OCI-LY1 (cell line): Measurements from ENCODE around the gene ETV3L.

Experiments
- H2AFZ ChIP-seq: fragments of 200-600 bp; sonication (generic), shearing (Covaris generic); 2 replicates; pipeline ENCODE4 v1.6.0; 2014; ENCODE audit warnings: antibody characterized with exemption, mild to moderate bottlenecking, low read length
- H3F3A ChIP-seq: fragments of 200-600 bp; sonication (generic), shearing (Covaris generic); 2 replicates; pipeline ENCODE4 v1.6.0; 2014; ENCODE audit warnings: mild to moderate bottlenecking, antibody characterized with exemption, low read length, moderate library complexity; ENCODE audit not compliant: insufficient read depth
- H3K27ac ChIP-seq: fragments of 200-600 bp; sonication (generic); 2 replicates; pipeline ENCODE4 v1.5.1; 2014; ENCODE audit warnings: low read length, mixed run types, mild to moderate bottlenecking, low read depth; ENCODE audit not compliant: poor library complexity, severe bottlenecking
- H3K27me3 ChIP-seq: fragments of 200-600 bp; sonication (generic); 2 replicates; pipeline ENCODE4 v1.6.0; 2014; ENCODE audit warnings: antibody characterized with exemption, mild to moderate bottlenecking, low read length, moderate library complexity; ENCODE audit not compliant: insufficient read depth
- H3K36me3 ChIP-seq: fragments of 200-600 bp; sonication (generic); 2 replicates; pipeline ENCODE4 v1.6.1; 2014; ENCODE audit warnings: mild to moderate bottlenecking, antibody characterized with exemption, low read length, moderate library complexity, mixed read lengths; ENCODE audit not compliant: insufficient read depth
- H3K4me1 ChIP-seq: fragments of 200-600 bp; sonication (generic); 2 replicates; pipeline ENCODE4 v1.5.1; 2014; ENCODE audit warnings: mild to moderate bottlenecking, low read length, moderate library complexity; ENCODE audit not compliant: insufficient read depth, severe bottlenecking
- H3K4me2 ChIP-seq: fragments of 200-600 bp; sonication (generic), shearing (Covaris generic); 2 replicates; pipeline ENCODE4 v1.6.1; 2014; ENCODE audit warnings: low read length
- H3K4me3 ChIP-seq: fragments of 200-600 bp; sonication (generic); 2 replicates; pipeline ENCODE4 v1.5.1; 2014; ENCODE audit warnings: low read length, low read depth, mild to moderate bottlenecking, mixed read lengths; ENCODE audit not compliant: poor library complexity, severe bottlenecking
- H3K79me2 ChIP-seq: fragments of 200-600 bp; shearing (Covaris generic); 2 replicates; pipeline ENCODE4 v1.6.1; 2016; ENCODE audit warnings: mixed run types, low read length, mixed read lengths; ENCODE audit not compliant: insufficient read depth
- H3K9ac ChIP-seq: fragments of 200-600 bp; sonication (generic), shearing (Covaris generic); 2 replicates; pipeline ENCODE4 v1.6.1; 2014; ENCODE audit warnings: mild to moderate bottlenecking, low read length, mixed read lengths
- H3K9me2 ChIP-seq: fragments of 200-600 bp; sonication (generic), shearing (Covaris generic); 2 replicates; pipeline ENCODE4 v1.6.1; 2014; ENCODE audit warnings: low read depth, mild to moderate bottlenecking, low read length, mixed read lengths
- H3K9me3 ChIP-seq: fragments of 200-600 bp; shearing (Covaris generic); 2 replicates; pipeline ENCODE4 v1.6.1; 2014; ENCODE audit warnings: low read length, mixed read lengths
- H4K20me1 ChIP-seq: fragments of 200-600 bp; sonication (generic), shearing (Covaris generic); 2 replicates; pipeline ENCODE4 v1.6.0; 2016; ENCODE audit warnings: mild to moderate bottlenecking, low read length; ENCODE audit not compliant: insufficient read depth
- CTCF ChIP-seq: fragments of 200-600 bp; sonication (generic), shearing (Covaris generic); IDR thresholded peaks from 2 replicates; pipeline ENCODE4 v1.5.1; 2017; ENCODE audit warnings: mild to moderate bottlenecking, antibody characterized with exemption, low read length, moderate library complexity, mixed read lengths
- EZH2 ChIP-seq: fragments of 200-600 bp; sonication (generic), shearing (Covaris generic); IDR thresholded peaks from 2 replicates; pipeline ENCODE4 v1.8.0; 2017; ENCODE audit warnings: borderline replicate concordance, mixed run types, mild to moderate bottlenecking, antibody characterized with exemption, low read length, moderate library complexity, mixed read lengths

ETV3L gene

DNA sequence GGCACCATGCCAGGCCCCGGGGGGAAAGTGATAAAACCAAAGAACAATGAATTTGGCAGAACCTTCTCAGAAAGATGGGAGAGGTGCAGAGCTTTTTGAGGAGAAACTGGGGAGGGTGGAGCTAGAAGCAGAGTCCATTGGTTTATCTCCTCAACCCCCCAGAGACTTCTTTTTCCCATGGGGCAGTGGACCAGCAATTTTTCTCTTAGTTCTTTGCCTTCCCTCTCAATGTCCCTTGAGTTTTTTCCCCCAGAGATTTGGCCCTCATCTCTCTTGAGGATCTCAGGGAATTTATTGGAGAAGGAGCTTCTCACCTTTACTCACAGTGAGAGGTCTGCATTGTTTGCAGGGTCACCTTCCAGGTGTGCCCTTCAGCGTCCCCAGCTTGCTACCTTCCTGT is 48.8 kb downstream of the ETV3L start:
- Histone ChIP-seq H4K20me1 (no peaks in the 10 kb centered on the region), H3K9ac (no peak overlapping the region), H3K27ac (no peak overlapping the region)

GRCh38 chr1:157047062-157047410 is 52.6 kb downstream of the ETV3L start:
- Histone ChIP-seq H4K20me1 (no peaks in the 10 kb centered on the region), H3K27me3 (peaks cover 6% of the 10 kb centered on the region; the same call in 1 of the 2 replicates), H2AFZ (no peak overlapping the region), H3K4me2 (no peak overlapping the region), H3K79me2 (no peaks in the 10 kb centered on the region), H3K36me3 (no peaks in the 10 kb centered on the region), H3K4me3 (no peak overlapping the region), H3K9me2 (no peaks in the 10 kb centered on the region), H3K27ac (no peak overlapping the region), H3K9ac (no peak overlapping the region), H3F3A (no peaks in the 10 kb centered on the region), H3K9me3 (no peaks in the 10 kb centered on the region), H3K4me1 (peaks cover 4% of the 10 kb centered on the region)
- no peak for TF ChIP-seq EZH2
- TF ChIP-seq CTCF: no peak

More for the DNA sequence above, 48.8 kb downstream of the ETV3L start:
- H3K36me3 ChIP-seq: no peaks in the 10 kb centered on the region
- no peak overlapping the region for H3K4me3 ChIP-seq
- H3K79me2 ChIP-seq: no peaks in the 10 kb centered on the region
- TF ChIP-seq CTCF (no peak), EZH2 (no peak)
- no peaks in the 10 kb centered on the region for H3K9me2 ChIP-seq
- no peaks in the 10 kb centered on the region for H3K4me1 ChIP-seq
- H3K9me3 ChIP-seq: no peaks in the 10 kb centered on the region
- no peaks in the 10 kb centered on the region for H3F3A ChIP-seq
- H3K27me3 ChIP-seq: no peaks in the 10 kb centered on the region
- no peak overlapping the region for H2AFZ ChIP-seq
- no peak overlapping the region for H3K4me2 ChIP-seq

DNA sequence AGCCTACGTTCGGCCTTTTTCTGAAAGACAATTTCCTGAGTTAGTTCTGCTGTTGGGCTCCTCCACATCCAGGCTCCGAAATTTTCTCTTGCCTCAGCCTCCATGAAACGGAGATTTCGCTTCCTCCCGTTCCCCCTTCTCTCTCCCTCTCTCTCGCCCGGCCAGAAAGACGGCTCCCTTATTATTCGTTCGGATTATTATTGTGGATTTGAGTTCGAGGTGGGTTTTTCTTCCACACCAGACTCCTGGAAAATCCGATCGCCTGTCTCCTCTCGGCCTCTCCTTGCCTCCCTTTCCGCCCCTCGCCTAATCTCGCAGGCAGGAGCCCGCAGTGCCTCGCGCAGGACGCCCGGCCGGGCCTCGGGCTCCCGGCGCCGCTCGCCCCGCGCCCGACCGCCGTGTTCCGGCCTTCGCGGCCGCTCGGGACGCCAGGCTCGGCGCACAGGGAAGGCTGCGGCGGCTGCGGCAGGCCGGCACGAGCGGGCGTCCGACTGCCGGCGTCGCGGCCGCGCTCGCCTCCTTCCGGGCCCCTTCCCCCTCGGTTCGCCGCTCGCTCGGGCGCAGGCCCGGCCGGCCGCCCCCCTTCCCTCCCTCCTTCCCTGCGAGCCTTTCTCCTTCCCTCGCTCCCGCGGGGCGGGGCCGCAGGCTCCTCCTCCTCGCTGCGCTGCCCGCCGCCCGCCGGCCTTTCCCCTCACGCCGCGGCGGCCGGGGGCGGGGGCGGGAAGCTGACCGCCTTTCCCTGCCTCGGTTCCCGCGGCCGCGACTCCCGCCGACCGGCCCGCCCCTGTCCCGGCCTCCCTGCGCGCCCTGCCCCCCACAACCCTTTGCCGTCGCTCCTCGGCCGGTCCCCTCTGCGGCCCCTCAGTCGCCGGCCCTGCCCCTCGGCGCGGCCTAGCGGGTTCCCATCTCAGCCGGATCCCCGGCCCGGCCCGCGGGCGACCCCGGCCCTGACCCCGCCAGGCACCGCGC is 54.1 kb downstream of the ETV3L start, which contains the start of gene ARHGEF11:
ARHGEF11 (minus strand) TSS at position 493 of the 969 bp plus-strand sequence. CDS start 1,412 bp downstream, outside the sequence.
- peak within 1 kb of the TSS; percentile 52 for H3K4me2 ChIP-seq
- H3K4me1 ChIP-seq: peaks cover 4% of the 10 kb centered on the region
- no peak within 1 kb of the TSS for H3K27ac ChIP-seq
- no peaks in the 10 kb centered on the region for H4K20me1 ChIP-seq
- peak within 1 kb of the TSS; percentile 57 for H3K4me3 ChIP-seq
- no peaks in the 10 kb centered on the region for H3F3A ChIP-seq
- peaks cover 11% of the 10 kb centered on the region for H3K27me3 ChIP-seq
- TF ChIP-seq EZH2 (no peak), CTCF (no peak)
- no peak within 1 kb of the TSS for H2AFZ ChIP-seq
- H3K9me3 ChIP-seq: no peaks in the 10 kb centered on the region
- no peaks in the 10 kb centered on the region for H3K36me3 ChIP-seq
- H3K9me2 ChIP-seq: no peaks in the 10 kb centered on the region
- H3K79me2 ChIP-seq: no peaks in the 10 kb centered on the region
- H3K9ac ChIP-seq: peak within 1 kb of the TSS; percentile 25; the same call in 1 of the 2 replicates
